Fibroblast of peridontal ligament (primary cell): ENCODE measurements around the gene ANTXR1.
"Not testable (repeated sequence)": the region's sequence is repeated elsewhere in the genome, so short reads cannot be mapped to it uniquely, and the experiment has no call there.

Experiments used
- DNase-seq: peaks from one replicate; pipeline ENCODE4 v3.0.0-alpha.2; 2010; ENCODE audit errors: extremely low read depth

ANTXR1 gene

GRCh38 chr2:69208023-69208595 is 195.1 kb downstream of the ANTXR1 start:
- no peak for DNase-seq

GRCh38 chr2:69209482-69209881 is 196.5 kb downstream of the ANTXR1 start:
- no peak for DNase-seq

- no peak for DNase-seq
Measured at GRCh38 chr2:69210385-69210784, 197.4 kb downstream of the ANTXR1 start.

- DNase-seq: no peak
Measured at GRCh38 chr2:69211048-69211447, 198.1 kb downstream of the ANTXR1 start.

DNA sequence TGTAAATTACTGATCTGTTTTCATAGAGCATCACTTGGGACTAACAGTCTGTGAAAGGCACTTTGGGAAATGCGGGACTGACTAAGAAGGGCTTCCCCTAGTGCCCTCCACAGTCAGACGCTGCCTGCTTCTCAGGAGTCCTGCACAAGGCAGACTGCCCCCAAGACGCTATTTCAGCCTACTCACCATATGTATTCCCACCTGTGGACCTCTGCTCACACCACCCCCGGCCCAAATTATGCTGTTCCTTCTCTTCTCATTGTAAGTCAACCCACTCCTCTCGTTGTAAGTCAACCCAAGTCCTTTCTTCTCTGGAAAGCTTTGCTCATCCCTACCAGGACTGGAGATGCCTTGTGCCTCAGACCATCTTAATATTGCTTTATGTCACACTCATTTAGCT is 198.7 kb downstream of the ANTXR1 start:
- no peak for DNase-seq

- no peak for DNase-seq
Measured at GRCh38 chr2:69212238-69213028, 199.5 kb downstream of the ANTXR1 start.

DNA sequence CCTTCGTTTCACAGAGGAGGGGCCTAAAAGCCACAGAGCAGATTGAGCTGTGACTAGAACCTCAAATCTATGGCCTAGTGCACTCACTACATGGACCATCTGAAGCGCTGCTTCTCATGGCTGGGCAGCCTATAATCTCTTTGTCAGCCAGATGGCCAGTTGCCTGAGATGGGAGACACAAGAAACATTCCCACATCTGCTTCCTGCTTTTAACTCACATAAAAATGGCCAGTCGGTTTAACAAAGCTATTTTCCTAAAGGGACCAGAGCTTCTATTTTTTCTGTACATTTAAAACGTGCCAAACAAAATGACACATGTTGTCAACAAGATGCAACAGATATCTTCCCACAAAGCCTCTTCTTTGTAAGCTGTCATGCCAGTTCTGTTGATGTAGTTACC is 200.2 kb downstream of the ANTXR1 start:
- no peak for DNase-seq

GRCh38 chr2:69213782-69214181 is 200.8 kb downstream of the ANTXR1 start:
- DNase-seq: no peak

DNA sequence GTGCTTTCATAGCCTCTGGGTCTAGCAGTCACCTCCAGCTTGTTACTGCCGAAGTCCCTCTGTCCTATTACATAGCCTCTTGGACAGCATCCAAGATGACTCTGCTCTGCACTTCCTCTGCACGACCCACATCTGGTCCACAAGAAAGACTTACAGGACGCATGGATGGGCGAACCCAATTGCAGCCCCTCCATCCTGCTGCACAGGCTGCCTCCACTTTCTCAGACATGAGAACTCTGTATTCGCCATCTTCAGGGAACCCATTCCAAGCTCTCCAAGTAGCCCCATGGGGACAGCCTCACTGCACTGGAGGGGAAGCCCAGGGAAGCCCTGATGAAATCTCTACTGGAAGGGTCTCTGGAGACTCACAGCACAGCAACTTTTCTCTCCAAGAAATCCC is 201.9 kb downstream of the ANTXR1 start:
- DNase-seq: peak; percentile 38

GRCh38 chr2:69216535-69217332 is 203.8 kb downstream of the ANTXR1 start:
- DNase-seq: peak; percentile 31

GRCh38 chr2:69217333-69218080 is 204.5 kb downstream of the ANTXR1 start:
- DNase-seq: no peak

GRCh38 chr2:69221512-69221911 is 208.5 kb downstream of the ANTXR1 start:
- peak; percentile 14 for DNase-seq

- peak; percentile 70 for DNase-seq
Measured at GRCh38 chr2:69221960-69222751, 209.2 kb downstream of the ANTXR1 start.

GRCh38 chr2:69222953-69223658 is 210.1 kb downstream of the ANTXR1 start:
- DNase-seq: peak; percentile 55

DNA sequence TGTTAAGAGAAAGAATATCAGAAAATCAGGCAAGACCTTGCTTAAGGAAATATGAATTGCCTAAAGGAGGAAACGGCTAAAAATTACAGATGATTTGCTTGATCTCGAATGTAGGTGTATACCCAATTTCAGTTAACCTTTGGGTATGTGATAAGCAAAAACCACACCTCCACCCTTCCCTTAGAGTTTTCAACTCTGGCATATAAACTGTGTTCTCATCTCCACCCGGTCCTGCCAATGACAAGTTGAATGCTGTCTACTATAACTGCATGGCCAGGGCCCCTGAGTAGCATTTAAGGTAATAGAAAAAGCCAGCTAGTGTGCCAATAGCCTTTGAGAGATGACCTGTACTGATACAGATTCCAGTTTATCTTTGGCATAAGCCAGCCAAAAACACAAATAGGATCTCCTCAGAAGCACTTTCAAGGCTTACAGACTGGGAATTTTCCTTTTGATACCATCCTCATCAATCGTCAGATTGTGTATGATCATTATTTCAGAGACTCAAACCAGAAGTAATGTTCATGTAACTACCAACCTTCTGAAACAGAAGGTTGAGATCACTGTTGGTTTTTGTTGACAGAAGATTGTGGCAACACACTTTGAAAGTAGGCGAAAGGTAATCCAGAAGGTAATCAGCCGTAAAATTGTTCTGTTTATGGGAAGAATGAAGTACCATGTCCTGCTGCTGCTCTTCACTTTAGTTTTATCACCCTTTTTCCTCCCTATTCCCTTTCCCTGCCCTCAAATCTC is 211.0 kb downstream of the ANTXR1 start:
- DNase-seq: no peak

DNA sequence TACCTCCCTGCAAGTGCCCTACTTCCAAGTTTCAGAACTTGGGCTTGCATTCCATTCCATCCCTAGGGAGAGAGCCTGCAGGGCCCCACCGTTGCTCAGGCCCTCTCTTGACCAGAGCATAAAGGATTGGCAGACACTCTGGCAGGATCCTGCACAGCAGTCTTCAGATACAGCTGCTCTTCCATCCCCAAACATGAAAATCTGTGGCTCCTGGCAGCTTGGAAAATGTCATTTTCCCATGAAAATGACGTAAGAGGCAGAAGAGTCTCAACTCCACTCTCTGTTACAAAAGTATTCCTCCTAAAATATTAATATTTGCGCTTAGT is 211.5 kb downstream of the ANTXR1 start:
- no peak for DNase-seq

DNA sequence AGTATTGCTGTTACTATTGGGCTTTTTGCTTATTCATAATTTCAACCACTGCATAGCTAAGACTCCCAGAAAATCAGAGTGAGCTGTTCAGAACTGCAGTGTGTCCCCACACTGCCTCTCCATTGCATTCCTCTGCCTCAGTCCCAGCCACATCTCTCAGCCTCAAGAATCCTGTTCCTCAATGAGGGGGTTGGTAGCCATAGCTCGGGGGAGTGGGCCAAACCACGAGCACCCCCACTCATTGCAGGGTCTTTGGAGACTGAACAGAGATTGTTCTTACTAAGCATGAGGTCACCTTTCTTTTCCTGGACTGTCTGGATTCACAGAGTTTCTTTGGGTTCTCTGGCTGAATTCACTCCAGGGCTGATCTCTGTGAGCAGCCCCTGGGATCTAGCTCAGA is 213.0 kb downstream of the ANTXR1 start:
- DNase-seq: peak; percentile 38

DNA sequence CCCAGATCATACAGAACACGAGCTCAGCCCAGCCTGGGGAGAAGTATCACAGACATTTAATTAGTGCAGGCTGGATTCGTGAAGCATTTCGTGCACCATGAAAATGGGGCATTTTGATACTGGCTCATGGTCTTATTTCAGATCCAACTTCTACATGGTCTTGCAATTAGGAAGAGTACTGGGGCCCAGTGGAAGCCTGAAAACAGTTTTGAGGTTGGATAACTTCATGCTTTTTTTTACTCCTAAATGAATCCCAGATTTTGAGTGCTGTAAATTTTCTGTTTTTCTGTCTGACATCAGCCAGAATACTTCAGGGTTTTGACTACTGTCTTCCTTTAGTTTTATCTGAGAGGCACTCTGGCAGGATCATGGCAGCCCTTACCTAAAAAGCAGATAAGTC is 213.9 kb downstream of the ANTXR1 start:
- DNase-seq: peak; percentile 74

- DNase-seq: no peak
Measured at GRCh38 chr2:69227716-69228115, 214.7 kb downstream of the ANTXR1 start.

DNA sequence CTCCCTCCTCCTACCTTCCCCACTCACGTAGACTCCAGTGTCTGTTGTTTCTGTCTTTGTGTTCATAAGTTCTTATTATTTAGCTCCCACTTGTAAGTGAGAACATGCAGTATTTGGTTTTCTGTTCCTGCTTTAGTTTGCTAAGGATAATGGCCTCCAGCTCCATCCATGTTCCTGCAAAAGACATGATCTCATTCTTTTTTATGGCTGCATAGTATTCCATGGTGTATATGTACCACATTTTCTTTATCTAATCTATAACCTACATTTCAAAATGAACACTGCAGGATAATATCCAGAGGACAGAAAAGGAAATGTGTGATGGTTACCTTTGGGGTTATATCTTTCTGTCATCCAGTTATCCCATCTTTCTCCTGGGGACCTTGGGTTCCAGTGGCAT is 218.0 kb downstream of the ANTXR1 start:
- DNase-seq: not testable (repeated sequence)
